Adrenal gland (tissue), 12 donors: ENCODE data around the gene CORO7. TPM values are rescaled to one million over a fixed set of nuclear protein-coding genes. Genes with fewer than 3 reads are reported as not detected.

Experiments
- DNase-seq, 7 donors: peaks; one replicate each; pipeline ENCODE4 v3.0.0-alpha.2; 2019 to 2020
- H3K27ac ChIP-seq, 5 donors: fragments of 200-600 bp; sonication (generic) in 4 of 5; 1 replicate in 3 of 5; 2 replicates in 2 of 5; pipeline versions ENCODE4 v1.5.1 to v1.8.0; 2016 to 2020; ENCODE audit warnings: mild to moderate bottlenecking in 1 of 5
- H3K27me3 ChIP-seq: fragments of 200-600 bp; 2 replicates; pipeline ENCODE4 v1.8.0; 2021
- H3K36me3 ChIP-seq, 2 donors: fragments of 200-600 bp; replicated peaks in 1 of 2; 1 replicate in 1 of 2; 2 replicates in 1 of 2; pipeline versions ENCODE4 v1.5.1 to v1.8.0; 2018 to 2022
- H3K4me1 ChIP-seq, 2 donors: fragments of 200-600 bp; replicated peaks in 1 of 2; 1 replicate in 1 of 2; 2 replicates in 1 of 2; pipeline versions ENCODE4 v1.5.1 to v1.8.0; 2018 to 2021
- H3K4me3 ChIP-seq, 4 donors: fragments of 200-600 bp; sonication (generic) in 3 of 4; one replicate each; pipeline ENCODE4 v1.5.1; 2016 to 2018
- H3K9me3 ChIP-seq, 3 donors: fragments of 200-600 bp; sonication (generic) in 1 of 3; replicated peaks in 1 of 3; 1 replicate in 2 of 3; 2 replicates in 1 of 3; pipeline versions ENCODE4 v1.5.1 to v1.8.0; 2016 to 2021
- POLR2A ChIP-seq, 2 donors: fragments of 450-650 bp; IDR thresholded peaks; one replicate each; pipeline ENCODE4 v1.6.1; 2017; ENCODE audit warnings: antibody characterized with exemption in 2 of 2, mild to moderate bottlenecking in 2 of 2, moderate library complexity in 1 of 2
- WGBS, 4 donors: extraction: QIAGEN DNeasy Blood & Tissue Kit in 2 of 4; methylation state at CpG; one replicate each; pipeline versions ENCODE4 v1.1.5 to v1.1.7; 2013 to 2017; 5-methylcytosine and 5-hydroxymethylcytosine counted together
- intact Hi-C, 2 donors: fragments of 100-400 bp; cut with DNase I; formaldehyde crosslinking; loops; one replicate each; pipeline versions ENCODE4 v1.14.1 to v1.15.0; 2022 to 2023
- polyA plus RNA-seq, 3 donors: library from polyadenylated mRNA; stranded (reverse); fragments of 200-250 nt in 2 of 3; fragments of 350-450 nt in 1 of 3; fragmentation: Illumina TruSeq in 1 of 3; extraction: RNeasy Lipid Tissue Mini Kit (QIAGEN cat#74804) in 1 of 3; gene quantifications; one replicate each; pipeline ENCODE4 v1.2.3, GENCODE V29; 2013 to 2014
- total RNA-seq, 9 donors: library from RNA; depleted of rRNA in 4 of 9; stranded (reverse); fragments of >200 nt in 4 of 9; fragments of 120-200 nt in 1 of 9; fragmentation: NEBNext Ultra II Directional in 1 of 9; extraction: Animal tissue kit (Norgen Biotek cat#: 25700) in 1 of 9; gene quantifications; one replicate each; pipeline versions ENCODE4 v1.1.0 to v1.2.4, GENCODE V29; 2013 to 2023
- TF ChIP-seq, protein P1 (sequence below), 6 experiments: fragments of 450-650 bp in 4 of 6; fragments of 200-600 bp in 2 of 6; sonication (generic) in 1 of 6; IDR thresholded peaks; 1 replicate in 5 of 6; 2 replicates in 1 of 6; pipeline versions ENCODE4 v1.5.1 to v1.8.0; 2016 to 2021; ENCODE audit warnings: antibody characterized with exemption in 6 of 6, mild to moderate bottlenecking in 2 of 6, moderate library complexity in 1 of 6
- donor health status: healthy with polysubstance abuse.
- donor health status: Bipolar disorder and iron deficiency.
- donor health status: DM: yes; HTN: yes; CAD: no.
- donor health status: DM: no; HTN: no; CAD: no.
- donor health status: DM: no; HTN: no; CAD: no.
- donor health status: DM: yes; HTN: yes; CAD: no.

Gene CORO7
- total and polyA plus RNA-seq, 12 donors: 4.3 to 61.0 (median 34.7) TPM

GRCh38 chr16:4404247-4404966 is 12.0 kb downstream of the CORO7 start:
- WGBS, 4 donors: 78 to 81% (median 79%) methylated on average over 20 of the region's 20 CpGs
- peak in 4 of 7 donors; percentile 52 to 80 (median 61) for DNase-seq
- no peak overlapping the region for H3K4me3 ChIP-seq
- no peak for TF ChIP-seq POLR2A (IDR thresholded peaks at IDR 0.05)
- TF ChIP-seq, protein P1, sequence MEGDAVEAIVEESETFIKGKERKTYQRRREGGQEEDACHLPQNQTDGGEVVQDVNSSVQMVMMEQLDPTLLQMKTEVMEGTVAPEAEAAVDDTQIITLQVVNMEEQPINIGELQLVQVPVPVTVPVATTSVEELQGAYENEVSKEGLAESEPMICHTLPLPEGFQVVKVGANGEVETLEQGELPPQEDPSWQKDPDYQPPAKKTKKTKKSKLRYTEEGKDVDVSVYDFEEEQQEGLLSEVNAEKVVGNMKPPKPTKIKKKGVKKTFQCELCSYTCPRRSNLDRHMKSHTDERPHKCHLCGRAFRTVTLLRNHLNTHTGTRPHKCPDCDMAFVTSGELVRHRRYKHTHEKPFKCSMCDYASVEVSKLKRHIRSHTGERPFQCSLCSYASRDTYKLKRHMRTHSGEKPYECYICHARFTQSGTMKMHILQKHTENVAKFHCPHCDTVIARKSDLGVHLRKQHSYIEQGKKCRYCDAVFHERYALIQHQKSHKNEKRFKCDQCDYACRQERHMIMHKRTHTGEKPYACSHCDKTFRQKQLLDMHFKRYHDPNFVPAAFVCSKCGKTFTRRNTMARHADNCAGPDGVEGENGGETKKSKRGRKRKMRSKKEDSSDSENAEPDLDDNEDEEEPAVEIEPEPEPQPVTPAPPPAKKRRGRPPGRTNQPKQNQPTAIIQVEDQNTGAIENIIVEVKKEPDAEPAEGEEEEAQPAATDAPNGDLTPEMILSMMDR (IDR thresholded peaks at IDR 0.05): peak; percentile 31 to 67 (median 52)
- peaks cover 0 to 41% of the 10 kb centered on the region in 2 donors for H3K36me3 ChIP-seq
- no peaks in the 10 kb centered on the region for H3K27me3 ChIP-seq
- no peaks in the 10 kb centered on the region for H3K4me1 ChIP-seq
- intact Hi-C loops: loop anchor here (2.0 to 10.0 kb wide), 3 partner anchors 46 to 140 kb away; no protein-coding TSS in a partner anchor
- no peak overlapping the region for H3K27ac ChIP-seq
- no peaks in the 10 kb centered on the region for H3K9me3 ChIP-seq

GRCh38 chr16:4403133-4403949 is 13.1 kb downstream of the CORO7 start:
- no peak overlapping the region for H3K4me3 ChIP-seq
- no peak for DNase-seq
- no peak overlapping the region for H3K27ac ChIP-seq
- no peaks in the 10 kb centered on the region for H3K4me1 ChIP-seq
- no peaks in the 10 kb centered on the region for H3K27me3 ChIP-seq
- TF ChIP-seq, protein P1 (IDR thresholded peaks at IDR 0.05): no peak
- no peak for TF ChIP-seq POLR2A (IDR thresholded peaks at IDR 0.05)
- peaks cover 0 to 41% of the 10 kb centered on the region in 2 donors for H3K36me3 ChIP-seq
- intact Hi-C loops: loop anchor here (2.0 to 10.0 kb wide), 3 partner anchors 43 to 139 kb away; no protein-coding TSS in a partner anchor
- WGBS, 4 donors: 77 to 85% (median 79%) methylated on average over 12 to 24 of the region's 24 CpGs
- H3K9me3 ChIP-seq: no peaks in the 10 kb centered on the region

DNA sequence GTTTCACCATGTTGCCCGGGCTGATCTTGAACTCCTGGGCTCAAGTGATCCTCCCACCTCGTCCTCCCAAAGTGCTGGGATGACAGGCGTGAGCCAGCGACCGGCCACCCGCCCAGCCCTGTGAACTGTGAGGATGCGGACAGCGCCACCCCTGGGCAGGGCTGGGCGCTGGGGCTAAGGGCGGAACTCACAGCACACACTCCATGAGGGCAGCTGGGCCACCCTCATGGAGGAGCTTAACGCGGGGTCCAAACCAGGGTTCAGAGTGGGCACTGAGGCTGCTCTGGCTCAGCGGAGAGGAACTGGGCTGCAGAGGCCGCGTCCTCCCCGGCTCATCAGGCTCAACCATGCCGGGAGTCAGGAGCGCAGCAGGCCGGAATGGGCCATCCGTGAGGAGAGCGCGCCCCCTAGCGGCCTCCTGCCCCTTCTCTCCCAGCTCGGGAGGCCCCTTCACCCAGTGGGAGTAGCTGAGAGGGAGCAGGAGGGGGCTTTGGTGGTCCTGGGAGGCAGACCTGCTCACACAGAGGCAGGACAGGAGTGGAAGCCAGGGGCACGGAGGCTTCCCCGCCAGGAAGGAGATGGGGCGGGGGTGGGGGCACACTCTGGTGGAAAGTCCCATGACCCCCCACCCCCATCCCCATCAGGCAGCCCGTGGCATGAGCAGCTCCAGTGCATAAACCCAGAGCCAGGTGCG is 13.8 kb downstream of the CORO7 start:
- Histone ChIP-seq H3K27ac (no peak overlapping the region), H3K27me3 (no peaks in the 10 kb centered on the region)

More for the DNA sequence above, 13.8 kb downstream of the CORO7 start:
- DNase-seq: peak; percentile 75 to 93 (median 86)
- Histone ChIP-seq H3K9me3 (no peaks in the 10 kb centered on the region), H3K4me1 (no peaks in the 10 kb centered on the region), H3K4me3 (no peak overlapping the region), H3K36me3 (peaks cover 0 to 33% of the 10 kb centered on the region in 2 donors)
- WGBS, 4 donors: 19 to 29% (median 21%) methylated on average over 13 to 29 of the region's 29 CpGs
- TF ChIP-seq, protein P1 (IDR thresholded peaks at IDR 0.05): peak; percentile 86 to 97 (median 93)
- TF ChIP-seq POLR2A (IDR thresholded peaks at IDR 0.05): no peak
- intact Hi-C loops: loop anchor here (2.0 to 10.0 kb wide), 3 partner anchors 42 to 138 kb away; no protein-coding TSS in a partner anchor
